Anterior cingulate cortex (tissue), 58 donors: Measurements from ENCODE around the gene TEX10.

Source experiments
- DNase-seq, 58 donors: peaks; one replicate each; lab custom pipeline; 2025; lab: John Stamatoyannopoulos, UW

The TEX10 gene

GRCh38 chr9:100287186-100287585, 65.6 kb downstream of the TEX10 start:
- no peak for DNase-seq

GRCh38 chr9:100286257-100286656, 66.5 kb downstream of the TEX10 start:
- DNase-seq, result no peak

- DNase-seq, result no peak
Observed at GRCh38 chr9:100285601-100286000, 67.1 kb downstream of the TEX10 start.

GRCh38 chr9:100285080-100285479, 67.7 kb downstream of the TEX10 start:
- DNase-seq, result no peak

- no peak for DNase-seq
Observed at GRCh38 chr9:100284247-100284646, 68.5 kb downstream of the TEX10 start.

- DNase-seq, result no peak
Observed at GRCh38 chr9:100282388-100282719, 70.4 kb downstream of the TEX10 start.

GRCh38 chr9:100281676-100282387, 70.9 kb downstream of the TEX10 start:
- no peak for DNase-seq

GRCh38 chr9:100281066-100281465, 71.7 kb downstream of the TEX10 start:
- no peak for DNase-seq

- DNase-seq, result no peak
Observed at GRCh38 chr9:100277166-100277979, 75.4 kb downstream of the TEX10 start.

GRCh38 chr9:100269656-100270055, 83.1 kb downstream of the TEX10 start:
- no peak for DNase-seq

GRCh38 chr9:100268271-100268670, 84.5 kb downstream of the TEX10 start:
- DNase-seq, result no peak

- no peak for DNase-seq
Observed at GRCh38 chr9:100267211-100267610, 85.5 kb downstream of the TEX10 start.
